Mesenteric fat pad (tissue), 1 donor: ENCODE results near the gene TFF1. TPM values are rescaled to one million over a fixed set of nuclear protein-coding genes. Genes with fewer than 3 reads are reported as not detected.
"Not testable (repeated sequence)": the region's sequence is repeated elsewhere in the genome, so short reads cannot be mapped to it uniquely, and the experiment has no call there.

Experiments used
- DNase-seq: peaks from one replicate; pipeline ENCODE4 v3.0.0-alpha.2; 2020; ENCODE audit warnings: low spot score
- long read RNA-seq: library from polyadenylated mRNA; unstranded; transcript quantifications from one replicate; pipeline ENCODE4 v2.0.0, GENCODE V29; 2020
- total RNA-seq: library from RNA; stranded (reverse); fragmentation: NEBNext Ultra II Directional; extraction: Animal tissue kit (Norgen Biotek cat#: 25700); gene quantifications from one replicate; pipeline ENCODE4 v1.2.1, GENCODE V29; 2021
- donor health status: DM: yes; HTN: yes; CAD: no.

The TFF1 gene
- total RNA-seq: not detected
- long read RNA-seq: 0 reads

DNA sequence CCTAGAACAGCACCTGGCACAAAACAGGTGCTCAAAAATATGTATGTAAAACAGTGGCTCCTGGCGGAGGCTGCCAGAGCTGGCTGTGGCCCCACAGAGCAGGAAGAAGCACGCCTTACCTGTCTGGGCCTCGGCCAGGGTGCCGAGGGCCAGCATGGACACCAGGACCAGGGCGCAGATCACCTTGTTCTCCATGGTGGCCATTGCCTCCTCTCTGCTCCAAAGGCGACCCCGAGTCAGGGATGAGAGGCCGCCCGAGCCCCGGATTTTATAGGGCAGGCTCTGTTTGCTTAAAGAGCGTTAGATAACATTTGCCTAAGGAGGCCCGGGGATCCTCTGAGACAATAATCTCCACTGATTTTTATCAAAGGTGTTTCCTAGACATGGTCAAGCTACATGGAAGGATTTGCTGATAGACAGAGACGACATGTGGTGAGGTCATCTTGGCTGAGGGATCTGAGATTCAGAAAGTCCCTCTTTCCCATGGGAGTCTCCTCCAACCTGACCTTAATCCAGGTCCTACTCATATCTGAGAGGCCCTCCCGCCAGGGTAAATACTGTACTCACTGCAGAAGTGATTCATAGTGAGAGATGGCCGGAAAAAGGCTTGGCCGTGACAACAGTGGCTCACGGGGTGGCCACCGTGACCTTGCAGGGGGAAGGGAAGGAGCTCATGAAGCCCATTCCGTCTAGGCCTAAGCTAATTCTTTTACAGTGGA lies at the start of gene TFF1:
Gene TFF1, minus strand, starts transcription at position 244 of the 719 bp plus-strand sequence. Its CDS starts 40 bp downstream, at position 204.
- no peak for DNase-seq

DNA sequence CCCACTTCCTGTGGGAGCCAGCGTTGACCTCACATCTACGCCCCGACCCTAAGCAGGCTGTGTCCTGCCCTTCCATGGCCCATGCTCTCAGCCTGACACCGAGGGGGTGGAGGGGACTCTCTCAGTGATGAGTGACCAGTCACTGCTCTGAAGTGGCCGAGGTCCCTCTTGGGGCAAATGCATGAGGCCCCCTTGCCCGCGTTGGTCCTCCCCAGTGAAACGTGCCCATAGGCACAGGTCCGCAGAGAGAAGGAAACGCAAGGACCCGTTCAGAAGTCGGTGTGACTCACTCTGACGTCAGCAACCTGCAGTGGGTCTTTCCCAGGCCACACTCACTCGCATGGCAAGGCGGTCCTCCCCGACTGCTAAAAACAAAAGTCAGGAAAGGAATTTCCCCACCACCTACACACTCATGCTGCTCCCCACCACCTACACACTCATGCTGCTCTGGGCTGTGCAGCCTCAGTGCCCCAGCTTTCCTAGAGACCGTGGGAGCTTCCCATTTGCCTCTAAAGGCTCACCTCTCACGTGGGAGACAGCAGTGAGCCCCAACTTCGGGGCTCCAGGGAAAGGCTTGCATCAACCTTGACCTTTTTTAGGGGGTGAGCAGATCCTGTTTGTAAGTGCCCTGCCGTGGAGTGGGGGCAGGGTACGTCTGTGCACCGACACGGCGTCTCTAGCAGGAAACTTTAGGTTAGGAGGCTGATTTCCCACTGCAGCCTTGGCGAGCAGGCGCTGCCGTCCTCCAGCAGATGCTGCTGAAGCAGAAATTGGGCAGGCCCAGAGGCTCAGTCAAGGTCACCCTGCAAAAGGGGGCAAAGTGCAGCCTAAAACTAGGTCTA lies 48.8 kb upstream of the TFF1 start:
- peak; percentile 73 for DNase-seq

DNA sequence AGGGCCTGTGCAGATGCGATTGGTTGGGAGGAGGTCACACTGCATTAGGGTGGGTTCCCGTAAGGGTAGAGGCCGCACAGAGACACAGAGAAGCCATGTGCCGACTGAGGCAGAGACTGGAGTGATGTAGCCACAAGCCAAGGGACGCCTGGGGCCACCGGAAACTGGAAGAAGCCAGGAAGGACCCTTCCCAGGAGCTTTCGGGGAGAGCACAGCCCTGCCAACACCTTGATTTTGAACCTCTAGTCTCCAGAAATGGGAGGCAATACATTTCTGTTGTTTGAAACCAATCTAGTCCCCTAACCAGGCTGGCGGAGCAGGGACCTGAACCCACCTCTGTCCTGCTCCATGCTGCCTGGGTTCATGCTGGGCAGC lies 48.2 kb upstream of the TFF1 start:
- peak; percentile 49 for DNase-seq

DNA sequence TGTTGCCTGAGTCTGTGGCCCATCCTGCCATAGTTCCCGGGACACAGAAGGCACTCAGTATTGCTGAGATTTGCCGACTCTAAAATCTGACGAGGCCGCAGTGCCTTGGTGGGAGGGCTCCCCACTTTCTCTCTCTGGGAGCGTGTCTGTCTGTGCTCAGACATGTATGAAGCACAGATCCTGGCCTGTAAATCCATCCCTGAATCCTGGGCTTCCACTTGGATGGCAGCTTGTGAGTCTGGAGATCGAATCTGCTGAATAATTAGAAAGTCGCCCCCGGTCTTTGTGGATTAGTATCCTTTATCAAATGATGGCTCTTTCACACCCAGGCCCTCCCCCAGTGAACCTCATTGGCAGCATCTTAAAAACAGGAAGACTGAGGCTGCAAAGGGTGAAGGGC lies 47.7 kb upstream of the TFF1 start:
- DNase-seq: peak; percentile 45

DNA sequence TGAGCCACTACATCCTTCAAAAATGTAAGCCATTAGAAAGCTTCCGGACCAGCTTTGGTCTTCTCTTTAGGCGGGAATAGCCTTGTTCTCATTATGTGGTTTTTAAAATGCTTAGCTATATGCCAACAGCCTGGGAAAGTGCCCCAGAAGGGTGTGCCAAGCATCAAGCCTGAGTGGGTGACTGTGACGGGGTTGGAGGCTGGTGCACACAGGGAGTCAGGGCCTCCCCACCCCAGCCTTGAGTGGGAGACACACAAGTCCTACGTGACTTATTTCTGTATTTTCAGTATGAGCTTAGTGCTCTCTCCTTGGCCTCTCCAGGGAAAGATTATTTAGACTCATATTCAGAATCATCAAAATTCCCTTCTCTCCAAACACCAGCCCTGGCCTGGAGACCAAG lies 47.2 kb upstream of the TFF1 start:
- peak; percentile 37 for DNase-seq

DNA sequence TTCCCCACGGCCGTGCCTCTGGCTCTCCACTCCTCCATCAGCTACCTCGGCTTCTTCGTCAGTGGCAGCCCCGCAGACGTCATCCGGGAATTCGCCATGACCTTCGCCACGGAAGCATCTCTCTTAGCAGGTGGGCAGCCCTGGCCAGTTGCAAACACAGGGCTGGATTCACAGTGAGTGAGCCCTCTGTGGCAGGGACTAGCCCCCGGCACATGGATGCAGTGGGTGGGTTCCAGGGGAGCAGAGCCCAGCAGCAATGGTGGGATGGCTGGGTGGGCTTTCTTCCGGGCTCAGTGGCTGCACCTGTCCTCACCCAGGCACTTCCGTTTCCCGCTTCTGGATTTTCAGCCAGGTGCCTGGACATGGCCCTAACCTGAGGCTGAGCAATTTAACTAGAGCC lies 46.8 kb upstream of the TFF1 start:
- peak; percentile 81 for DNase-seq

DNA sequence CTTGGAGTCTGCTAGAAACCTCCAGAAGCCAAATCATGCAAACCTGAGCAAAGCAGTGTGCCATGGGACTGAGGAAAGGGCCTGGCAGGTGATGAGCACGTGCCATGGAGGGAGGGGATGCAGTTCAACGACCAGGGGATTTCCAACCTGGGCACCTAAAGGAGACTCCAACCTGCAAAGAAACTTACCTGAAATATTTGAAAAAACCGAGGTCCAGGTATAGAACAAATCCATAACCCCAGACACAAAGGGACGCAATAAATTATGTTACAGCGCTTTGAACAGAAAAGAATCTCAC lies 46.2 kb upstream of the TFF1 start:
- no peak for DNase-seq

DNA sequence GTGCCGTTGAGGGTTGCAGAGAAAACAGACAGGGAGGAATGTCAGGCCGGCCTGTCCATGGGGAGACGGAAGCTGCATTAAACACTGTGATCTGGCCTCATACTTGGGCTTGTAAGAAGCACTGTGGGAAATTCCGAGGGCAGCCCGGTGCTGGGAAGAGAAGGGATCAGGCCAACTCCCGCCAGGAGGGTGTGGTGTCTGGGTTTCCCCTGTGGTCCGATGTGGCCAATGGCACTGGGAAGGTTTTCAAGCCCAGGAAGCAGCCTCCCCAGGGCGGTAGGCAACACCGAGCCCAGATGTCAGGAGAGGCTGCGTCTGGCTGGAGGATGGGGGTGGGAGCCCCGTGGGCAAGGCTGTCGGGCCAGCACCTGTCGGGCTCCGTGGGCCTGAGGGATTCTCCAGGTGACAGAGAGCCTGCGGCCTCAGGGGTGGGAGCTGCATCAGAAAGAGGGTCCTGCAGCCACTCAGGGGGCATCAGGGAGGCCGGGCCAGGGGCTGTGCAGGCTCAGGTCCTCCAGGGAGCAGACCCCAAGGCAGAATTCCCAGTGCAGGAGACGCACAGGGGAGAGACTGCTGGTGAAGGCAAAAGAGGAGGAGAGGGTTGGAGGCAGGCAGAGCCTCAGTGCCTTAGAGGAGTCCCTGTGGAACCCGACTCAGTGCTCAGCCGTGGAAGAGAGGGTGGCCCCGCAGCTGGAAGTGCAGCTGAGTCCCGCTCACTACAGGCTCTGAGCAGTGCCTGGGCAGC lies 45.7 kb upstream of the TFF1 start:
- peak; percentile 72 for DNase-seq

DNA sequence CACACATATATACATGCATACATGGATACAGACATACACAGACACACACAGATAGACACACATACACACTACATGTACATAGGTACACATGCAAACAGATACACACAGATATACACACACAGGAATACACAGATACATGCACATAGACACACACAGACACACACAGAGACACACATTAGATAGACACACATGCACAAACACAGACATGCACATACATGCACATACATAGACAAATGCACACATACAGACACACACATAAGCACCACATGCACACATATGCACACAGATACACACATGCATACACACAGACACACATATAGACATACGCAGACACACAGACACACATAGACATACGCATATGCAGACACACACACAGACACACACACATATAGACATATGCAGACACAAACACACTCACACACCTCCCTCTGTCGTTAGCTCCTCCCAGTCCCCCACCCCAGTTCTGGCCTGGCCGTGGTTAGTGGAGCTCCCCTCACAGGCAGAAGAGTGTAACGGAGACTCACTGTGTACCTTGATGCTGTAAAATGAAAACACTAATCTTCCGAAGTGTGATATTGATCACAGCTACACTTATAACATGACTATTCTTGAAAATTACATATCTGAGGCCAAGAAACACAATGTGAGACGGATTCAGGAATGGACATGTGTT lies 45.0 kb upstream of the TFF1 start:
- DNase-seq: no peak

DNA sequence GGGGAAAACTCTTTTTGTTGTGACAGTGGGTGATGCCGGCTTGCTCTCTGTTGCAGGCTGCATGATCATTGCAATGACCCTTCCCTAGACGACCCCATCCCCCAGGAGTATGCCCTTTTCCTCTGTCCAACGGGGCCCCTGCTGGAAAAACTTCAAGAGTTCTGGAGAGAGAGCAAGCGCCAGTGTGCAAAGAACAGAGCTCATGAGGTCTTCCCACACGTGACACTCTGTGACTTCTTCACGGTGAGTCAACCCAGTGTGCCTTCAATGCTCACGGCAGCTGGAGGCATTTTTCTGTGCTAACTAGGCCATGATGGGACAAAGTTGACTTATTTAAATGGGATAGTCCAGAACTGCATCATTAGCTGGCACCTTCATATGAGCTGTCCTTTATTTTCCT lies 43.0 kb upstream of the TFF1 start:
- peak; percentile 65 for DNase-seq

DNA sequence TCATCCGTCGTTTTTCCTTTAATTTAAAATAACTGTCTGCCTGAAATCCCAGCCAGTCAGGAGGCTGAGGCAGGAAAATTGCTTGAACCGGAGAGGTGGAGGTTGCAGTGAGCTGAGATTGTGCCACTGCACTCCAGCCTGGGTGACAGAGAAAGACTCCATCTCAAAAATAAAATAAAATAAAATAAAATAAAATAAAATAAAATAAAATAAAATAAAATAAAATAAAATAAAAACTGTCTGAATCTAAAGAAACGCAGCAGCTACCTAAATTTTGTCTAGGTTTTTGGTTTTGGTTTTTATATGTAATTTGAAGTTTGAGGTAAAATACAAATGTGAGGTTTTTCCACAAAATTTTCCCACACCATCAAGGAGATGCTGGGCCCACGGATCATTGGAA lies 42.4 kb upstream of the TFF1 start:
- DNase-seq: not testable (repeated sequence)

DNA sequence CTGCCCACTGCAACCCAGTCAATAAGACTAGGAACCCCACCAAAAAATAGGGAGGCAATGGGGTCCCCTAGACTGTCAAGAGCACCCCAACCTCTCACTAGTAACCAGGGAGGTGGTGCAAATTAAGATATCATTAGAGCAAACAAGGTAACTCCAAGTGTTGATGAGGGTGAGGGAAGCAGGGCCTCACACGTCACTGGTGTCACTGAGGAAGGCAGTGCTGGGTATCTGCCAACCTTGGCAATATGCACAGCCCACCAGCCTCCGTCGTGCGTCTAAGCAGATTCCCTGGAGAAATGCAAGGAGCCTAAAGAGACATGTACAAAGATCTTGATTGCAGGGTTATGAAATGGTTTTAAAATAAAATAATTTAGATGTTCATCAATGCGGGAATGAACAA lies 41.1 kb upstream of the TFF1 start:
- DNase-seq: peak; percentile 43

DNA sequence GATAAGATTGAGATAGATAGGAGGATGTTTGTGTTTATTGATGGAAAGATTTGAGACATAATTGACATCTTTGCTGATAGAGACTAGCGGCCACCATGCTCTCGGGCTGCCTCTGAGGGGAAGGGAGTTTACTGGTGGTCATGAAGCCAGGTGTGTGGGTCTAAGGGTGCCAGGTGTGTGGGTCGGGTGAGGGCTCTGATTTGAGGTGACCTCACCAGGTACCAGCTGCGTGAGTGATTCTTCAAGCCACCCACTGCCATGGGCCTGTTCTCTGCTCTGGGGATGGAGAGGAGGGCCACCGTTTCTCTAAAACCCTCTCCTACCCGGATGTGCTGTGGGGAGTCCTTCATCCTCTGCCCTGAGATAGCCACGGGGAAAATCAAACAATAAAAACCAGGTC lies 40.5 kb upstream of the TFF1 start:
- peak; percentile 57 for DNase-seq

DNA sequence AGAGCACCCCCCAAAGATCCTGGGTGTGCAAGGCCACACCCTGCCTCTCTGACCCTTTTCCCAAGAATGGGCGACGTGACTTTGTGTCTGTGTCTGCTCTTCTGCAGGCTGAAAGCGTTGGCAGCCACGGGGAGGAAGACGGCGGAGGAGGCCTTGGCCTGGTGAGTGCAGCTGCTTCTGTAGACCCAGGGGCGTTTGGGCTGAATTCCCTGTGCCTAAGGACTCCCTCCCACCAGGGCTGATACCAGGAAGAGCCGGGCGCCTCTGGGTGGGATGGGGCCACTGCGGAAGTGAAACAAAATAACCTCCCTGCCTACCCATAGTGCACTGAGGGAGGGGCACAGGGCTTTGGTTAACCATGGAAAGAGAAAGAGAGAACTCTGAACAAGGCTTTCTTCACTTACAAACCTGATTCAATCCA lies 39.9 kb upstream of the TFF1 start:
- peak; percentile 87 for DNase-seq

DNA sequence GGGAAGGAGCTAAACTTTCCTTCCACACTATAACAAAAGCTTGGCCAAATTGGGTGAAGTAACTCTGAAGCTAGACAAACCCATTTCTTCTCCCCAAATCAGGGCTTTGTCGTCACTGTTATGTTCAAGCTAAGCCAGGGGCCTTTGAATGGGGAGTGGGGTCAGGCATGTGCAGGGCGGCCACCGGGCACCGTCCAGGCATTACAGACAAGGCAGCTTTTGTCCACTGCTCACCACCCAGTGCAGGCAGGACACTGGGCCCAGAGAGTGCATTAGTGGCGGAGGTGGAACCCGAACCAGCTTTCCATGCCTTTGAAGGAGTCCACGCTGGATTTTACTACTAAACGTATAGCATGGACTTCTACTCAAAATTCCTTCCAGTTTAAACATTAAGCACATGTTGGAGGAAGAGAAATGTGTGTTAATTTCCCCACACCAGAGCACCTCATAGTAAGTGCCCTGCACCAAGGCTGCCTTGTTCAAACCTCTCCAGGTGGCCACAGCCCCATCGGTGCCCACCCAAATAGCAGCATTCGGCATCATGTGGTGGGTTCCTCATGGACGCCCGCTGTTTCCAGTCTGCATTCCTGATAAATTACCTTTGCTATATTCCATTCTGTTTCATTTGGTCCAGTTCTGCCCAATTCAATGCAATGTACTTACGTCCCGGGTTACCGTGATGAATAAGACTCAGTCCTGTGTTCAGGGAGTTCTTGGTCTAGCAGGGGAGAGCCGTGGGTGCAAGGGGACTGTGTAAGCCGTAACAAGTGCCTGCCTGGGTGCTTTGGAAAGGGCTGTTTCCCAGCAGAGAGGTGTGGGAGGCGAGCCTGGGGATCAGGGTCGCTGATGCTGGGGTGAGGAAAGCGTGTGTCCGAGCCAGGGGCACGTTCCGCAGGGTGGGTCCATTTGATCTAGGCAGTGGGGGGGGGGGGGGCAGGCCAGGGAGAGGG lies 39.0 kb upstream of the TFF1 start:
- DNase-seq: peak; percentile 43

DNA sequence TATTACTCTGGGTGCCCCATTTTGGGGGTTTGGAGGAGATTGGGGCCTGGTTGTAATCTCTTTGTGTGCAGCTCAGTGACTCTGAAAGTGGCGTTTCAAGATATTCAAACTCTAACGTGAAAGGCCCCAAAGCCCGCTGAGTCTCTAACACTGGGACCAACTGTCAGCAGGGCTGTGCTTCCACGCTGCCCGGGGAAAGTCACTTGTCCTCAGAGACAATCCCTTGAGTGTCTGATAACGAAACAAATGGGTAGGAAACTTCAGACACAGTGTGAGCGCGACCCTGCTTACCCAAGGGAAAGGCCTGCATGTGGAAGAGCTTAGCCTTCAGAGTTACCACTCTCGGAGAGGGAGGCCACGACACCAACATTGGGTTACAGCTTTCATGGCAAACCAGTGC lies 38.2 kb upstream of the TFF1 start:
- DNase-seq: peak; percentile 60

DNA sequence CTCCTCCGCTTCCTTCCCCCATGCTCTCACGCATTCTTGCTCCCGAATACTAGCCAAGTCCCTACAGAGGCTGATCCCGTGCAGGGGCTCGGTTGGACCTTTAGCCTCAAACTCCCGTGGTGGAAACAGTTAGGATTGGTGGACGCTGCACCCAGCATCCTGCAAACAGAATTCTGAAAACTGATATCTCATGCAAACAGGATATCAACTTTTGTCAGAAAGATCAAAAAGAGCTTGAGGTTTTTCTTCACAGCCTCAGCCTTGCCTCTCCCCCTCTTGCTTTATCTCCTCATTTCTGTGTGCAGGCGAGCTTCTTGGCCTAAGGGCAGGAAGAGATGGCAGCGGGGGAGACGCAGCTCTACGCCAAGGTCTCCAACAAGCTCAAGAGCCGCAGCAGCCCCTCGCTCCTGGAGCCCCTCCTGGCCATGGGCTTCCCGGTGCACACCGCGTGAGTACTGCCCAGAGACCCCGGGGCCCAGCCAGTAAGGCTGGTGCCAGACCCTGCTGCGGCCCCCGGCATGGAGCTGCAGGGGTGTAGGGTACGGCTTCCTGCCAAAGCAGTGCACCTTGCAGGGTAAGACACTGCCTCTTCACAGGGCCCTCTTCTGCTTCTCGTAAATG lies 37.4 kb upstream of the TFF1 start, which contains the start of gene UBASH3A:
Gene UBASH3A, plus strand, starts transcription at position 292 of the 621 bp plus-strand sequence. Its CDS starts 44 bp downstream, at position 336.
- peak; percentile 73 for DNase-seq

DNA sequence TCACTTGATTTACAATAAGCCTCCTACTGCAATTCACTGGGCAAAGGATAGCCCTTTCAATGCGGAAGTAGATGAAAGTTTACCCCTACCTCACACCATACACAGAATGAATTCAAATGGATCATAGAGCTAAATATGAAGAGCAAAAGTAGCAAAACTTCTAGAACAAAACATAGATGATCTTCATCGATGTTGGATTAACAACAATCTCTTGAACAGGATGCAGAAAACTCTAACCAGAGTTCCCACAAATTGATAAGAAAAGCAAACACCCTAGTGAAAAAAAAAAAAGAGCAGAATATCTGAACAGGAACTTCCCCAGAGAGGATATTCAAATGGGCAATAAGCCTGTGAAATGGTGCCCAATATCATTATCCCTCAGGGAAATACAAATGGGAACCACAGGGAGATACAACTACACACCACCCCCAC lies 35.5 kb upstream of the TFF1 start:
- DNase-seq: no peak

DNA sequence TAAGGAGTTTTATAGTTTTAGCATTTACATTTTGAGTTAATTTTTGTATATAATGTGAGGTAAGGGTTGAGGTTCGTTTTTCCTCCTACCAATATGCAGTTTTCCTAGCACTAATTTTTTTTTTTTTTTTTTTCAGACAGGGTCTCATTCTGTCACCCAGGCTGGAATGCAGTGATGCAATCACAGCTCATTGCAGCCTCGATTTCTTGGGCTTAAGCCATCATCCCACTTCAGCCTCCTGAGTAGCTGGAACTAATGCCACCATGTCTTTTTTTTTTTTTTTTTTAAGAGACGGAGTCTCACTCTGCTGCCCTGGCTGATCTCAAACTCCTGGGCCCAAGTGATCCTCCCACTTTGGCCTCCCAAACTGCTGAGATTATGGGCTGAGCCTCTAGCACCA lies 34.8 kb upstream of the TFF1 start:
- no peak for DNase-seq

DNA sequence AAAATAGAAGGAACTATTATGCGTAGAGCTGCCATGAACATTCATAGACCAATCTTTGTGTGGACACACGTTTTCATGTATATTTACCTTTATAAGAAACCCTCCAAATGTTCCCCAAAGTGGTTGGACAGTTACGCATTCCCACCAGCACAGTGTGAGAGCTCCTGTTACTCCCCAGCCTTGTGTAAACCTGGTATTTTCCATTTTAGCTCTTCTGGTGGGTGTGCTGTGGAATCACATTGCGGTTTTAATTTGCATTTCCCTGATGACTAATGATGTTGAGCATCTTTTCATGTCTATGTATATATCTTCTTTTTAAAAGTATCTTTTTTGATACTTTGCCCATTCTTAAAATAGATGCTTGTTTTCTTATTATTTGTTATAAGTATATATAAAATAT lies 34.2 kb upstream of the TFF1 start:
- no peak for DNase-seq
